ENCODE measurements around the gene SKOR1.

SKOR1 gene

GRCh38 chr15:67820122-67820991 is 5.0 kb upstream of the SKOR1 start:
- DNase-seq (ENCODE audit: low read depth): no peak

DNA sequence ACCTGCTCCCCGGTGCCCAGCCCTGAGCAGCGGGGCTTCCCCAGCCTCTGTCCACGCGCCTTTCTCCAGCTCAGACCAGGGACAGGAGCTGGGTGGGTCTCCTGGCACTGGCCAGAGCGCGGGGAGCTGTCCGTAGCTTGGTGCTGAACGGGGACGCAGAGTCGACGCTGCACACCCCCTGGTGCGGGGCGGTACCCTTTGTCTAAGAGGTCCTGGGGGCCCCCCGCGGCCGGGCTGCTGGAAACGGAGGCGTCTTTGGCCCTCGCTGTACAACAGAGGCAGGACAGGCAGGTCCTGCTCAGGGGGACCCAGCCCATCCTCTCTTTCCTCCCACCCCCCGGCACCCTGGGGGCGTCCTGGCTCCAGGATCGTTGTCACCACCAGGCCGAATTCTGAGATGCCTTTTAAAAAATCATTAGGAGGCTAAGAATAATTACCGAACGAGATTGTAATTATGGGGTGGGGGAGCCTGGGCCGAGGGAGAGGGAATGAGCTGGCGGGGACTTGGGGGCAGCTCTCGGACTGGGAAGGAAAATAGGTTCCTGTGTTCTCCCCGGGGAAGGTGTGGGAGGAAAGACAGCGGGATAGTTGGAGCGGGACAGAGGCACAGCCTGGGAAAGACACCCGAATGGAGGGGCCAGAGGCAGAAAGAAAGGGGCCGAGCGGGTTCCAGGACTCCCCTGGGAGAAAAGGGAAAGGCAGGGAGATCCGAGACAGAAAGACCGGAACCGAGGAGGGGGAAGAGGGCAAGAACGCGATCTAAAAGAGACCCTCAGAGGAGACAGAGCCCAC is 4.1 kb upstream of the SKOR1 start:
- DNase-seq (ENCODE audit: low read depth): no peak

DNA sequence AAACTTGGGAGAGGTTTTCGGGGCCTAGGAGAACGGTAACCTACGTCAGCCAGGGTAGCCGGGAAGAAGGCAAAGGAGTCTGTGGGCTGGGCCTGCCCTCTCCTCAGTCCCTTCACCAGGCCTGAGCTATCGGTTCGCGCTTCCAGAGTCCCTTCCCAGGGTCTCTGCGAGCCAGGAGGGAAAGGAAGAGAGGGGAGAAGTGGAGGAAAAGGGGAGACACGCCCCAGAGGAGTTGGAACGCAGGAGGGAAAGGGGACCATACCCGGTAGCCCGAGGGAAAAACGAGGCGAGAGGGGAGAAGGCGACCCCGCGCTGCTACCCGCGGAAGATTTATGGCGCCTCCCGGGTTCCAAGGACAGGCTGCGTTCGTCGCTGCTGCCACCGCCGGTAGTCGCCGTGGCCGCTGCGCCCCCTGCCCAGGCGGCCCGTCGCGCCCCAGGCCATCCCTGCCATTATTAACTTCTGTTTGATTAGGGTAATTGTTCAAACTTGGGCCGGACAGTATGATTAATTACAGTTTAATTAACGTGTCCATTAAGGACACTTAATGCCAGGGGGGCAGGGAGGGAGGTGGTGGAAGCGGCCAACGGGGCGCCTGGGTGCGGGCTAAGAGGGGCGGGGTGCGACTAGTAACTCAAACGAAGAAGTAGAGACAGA is 3.4 kb upstream of the SKOR1 start:
- DNase-seq (ENCODE audit: low read depth): no peak

DNA sequence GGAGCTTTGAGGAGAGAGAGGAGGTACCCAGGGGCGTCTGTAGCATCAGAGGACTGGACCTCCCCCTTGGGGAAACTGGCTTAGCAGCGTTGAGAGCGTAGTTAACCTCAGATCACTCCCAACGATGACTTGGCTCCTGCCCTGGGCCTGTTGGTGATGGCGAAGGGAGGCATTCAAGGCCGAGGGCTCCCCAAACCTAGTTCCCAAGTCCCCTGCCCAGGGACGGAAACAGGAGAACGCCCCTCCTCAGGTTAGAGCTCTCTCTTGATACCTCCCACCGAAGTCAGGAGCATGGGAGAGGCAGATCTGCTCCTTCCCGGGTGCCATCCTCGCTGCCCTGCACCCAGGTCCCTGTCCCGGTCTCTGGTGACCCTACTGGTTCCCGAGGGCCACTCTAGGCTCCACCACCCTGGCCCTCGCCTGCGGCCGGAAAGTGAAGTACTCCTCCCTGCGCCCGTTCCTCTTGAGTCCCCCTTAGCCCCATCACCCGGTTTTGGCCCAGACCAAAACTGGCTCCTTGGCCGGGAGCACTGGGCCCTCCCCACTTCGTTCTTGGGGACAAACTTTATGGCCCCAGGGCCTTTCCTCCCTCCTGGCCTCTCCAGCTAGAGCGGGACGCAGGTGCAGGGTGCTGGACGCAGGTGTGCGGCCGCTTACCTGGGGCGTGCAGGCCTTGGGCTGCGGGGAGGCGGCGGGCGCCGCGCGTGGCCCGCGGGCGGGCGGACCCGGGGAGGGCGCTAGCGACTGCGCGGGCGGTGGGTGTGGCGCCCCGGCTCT is 2.6 kb upstream of the SKOR1 start:
- no peak for DNase-seq (ENCODE audit: low read depth)

- DNase-seq (ENCODE audit: low read depth): no peak
Observed at GRCh38 chr15:67823314-67824196, 1.8 kb upstream of the SKOR1 start.

DNA sequence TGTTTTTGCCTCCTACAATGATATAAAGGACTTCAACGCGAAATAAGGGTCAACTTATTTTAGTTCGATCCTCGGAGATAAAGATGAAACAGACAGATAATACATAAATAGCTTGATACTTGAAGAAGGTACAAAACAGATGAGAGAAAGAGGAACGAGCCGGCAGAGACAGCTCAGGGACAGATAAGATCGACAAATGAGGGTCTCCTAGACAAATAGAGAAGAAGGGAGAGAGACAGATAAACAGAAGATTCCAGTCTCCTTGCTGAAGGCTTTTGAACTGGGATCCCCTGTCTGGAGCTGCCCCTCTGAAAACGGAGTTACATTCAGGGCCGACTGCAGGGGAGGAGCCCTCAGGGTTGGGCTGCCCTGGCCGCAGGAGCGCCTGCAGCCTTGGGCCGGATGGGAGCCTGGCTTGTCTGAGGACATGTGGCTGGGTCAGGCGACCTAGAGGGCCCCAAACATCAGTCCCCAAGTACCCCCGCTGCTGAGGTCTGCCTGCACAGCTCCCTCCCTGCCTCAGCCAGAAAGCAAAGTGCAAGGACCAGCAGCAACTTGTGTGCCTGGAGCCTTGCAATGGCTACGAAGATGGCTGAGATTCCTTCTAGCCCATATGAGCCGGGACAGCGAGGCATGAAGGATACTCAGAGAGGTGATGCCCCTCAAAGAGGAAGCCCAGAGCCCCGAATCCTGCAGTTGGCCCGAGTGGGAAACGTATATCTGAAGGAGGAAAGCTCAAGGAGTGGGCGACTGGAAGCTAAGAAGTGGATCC is 926 bp upstream of the SKOR1 start:
- no peak for DNase-seq (ENCODE audit: low read depth)

- DNase-seq (ENCODE audit: low read depth): no peak
Observed at GRCh38 chr15:67825881-67826716, 790 bp downstream of the SKOR1 start.

DNA sequence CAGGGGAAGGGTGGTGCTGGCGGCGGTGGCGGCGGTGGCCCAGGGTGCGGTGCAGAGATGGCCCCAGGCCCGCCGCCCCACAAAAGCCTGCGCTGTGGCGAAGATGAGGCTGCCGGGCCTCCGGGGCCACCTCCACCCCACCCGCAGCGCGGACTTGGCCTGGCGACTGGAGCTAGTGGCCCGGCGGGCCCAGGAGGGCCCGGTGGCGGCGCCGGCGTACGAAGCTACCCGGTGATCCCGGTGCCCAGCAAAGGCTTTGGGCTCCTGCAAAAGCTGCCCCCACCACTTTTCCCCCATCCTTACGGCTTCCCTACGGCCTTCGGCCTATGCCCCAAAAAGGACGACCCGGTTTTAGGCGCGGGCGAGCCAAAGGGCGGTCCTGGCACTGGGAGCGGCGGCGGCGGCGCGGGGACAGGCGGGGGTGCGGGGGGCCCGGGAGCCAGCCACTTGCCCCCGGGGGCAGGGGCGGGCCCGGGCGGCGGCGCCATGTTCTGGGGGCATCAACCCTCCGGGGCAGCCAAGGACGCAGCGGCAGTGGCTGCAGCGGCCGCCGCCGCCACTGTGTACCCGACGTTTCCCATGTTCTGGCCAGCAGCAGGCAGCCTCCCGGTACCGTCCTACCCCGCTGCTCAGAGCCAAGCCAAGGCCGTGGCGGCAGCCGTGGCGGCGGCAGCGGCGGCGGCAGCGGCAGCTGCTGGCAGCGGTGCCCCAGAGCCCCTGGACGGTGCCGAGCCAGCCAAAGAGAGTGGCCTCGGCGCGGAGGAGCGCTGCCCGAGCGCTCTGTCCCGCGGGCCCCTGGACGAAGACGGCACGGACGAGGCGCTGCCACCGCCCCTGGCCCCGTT is 1.6 kb downstream of the SKOR1 start:
- no peak for DNase-seq (ENCODE audit: low read depth)

- no peak for DNase-seq (ENCODE audit: low read depth)
Observed at GRCh38 chr15:67827562-67828277, 2.4 kb downstream of the SKOR1 start.

GRCh38 chr15:67828278-67828968 is 3.1 kb downstream of the SKOR1 start:
- no peak for DNase-seq (ENCODE audit: low read depth)

GRCh38 chr15:67828969-67829646 is 3.8 kb downstream of the SKOR1 start:
- DNase-seq (ENCODE audit: low read depth): no peak

GRCh38 chr15:67829647-67830504 is 4.6 kb downstream of the SKOR1 start:
- DNase-seq (ENCODE audit: low read depth): no peak

DNA sequence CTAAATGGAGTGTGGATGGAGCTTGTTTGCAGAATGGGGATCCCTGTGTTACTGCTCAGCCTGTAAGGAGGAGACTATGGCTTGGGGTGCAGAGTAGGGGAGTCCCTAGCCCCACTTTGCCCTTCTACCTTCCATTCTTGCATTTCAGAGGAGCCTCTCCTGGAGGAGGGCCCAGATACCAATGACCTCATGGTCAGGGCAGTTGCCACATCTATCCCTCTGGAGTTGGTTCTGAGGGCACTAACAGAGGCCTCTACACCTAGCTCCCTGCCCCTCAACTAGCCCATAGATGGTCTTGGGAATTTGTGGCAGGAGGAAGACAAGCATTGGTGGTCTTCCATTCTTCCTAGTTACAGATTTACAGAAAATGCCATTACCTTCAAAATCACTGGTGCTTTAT is 6.1 kb downstream of the SKOR1 start:
- no peak for DNase-seq (ENCODE audit: low read depth)

DNA sequence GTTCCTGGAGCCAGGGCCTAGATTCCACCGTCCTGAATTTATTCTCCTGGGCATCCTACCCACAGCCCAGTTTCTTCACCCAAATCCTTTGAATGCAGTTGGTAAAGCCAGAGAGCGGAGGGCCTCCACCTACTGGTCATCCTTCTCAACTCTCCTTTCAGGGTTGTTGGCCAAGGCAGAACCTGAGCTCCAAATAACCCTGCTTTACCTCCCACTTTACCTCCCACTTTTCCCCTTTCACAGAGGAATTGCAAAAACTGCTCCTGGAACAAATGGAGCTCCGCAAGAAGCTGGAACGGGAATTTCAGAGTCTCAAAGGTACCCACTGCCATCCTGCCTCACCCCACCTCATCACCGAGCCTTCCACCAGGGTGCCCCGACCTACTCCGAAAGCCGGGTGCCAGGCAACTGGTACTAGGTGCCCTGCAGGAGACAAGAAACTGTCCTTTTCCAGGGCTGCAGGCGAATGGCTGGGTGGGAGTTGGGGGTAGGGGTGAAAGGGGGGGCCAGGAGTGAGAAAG is 6.8 kb downstream of the SKOR1 start:
- no peak for DNase-seq (ENCODE audit: low read depth)
